ENCODE measurements around the gene NUP62. TPM values are rescaled to one million over a fixed set of nuclear protein-coding genes. Genes with fewer than 3 reads are reported as not detected.

Gene NUP62
- total RNA-seq, 1 experiment from 2014 or later, result 85.2 TPM

- Histone ChIP-seq H3K27ac (ENCODE audit: low read depth, low read length) (peak overlapping the region; percentile 91), H2AFZ (ENCODE audit: low read depth, low read length, poor library complexity, severe bottlenecking) (no peak overlapping the region), H3K27me3 (ENCODE audit: insufficient read depth, low read length) (no peaks in the 10 kb centered on the region), H3K4me1 (ENCODE audit: control insufficient read depth in 1 of 2, insufficient read depth in 2 of 2, low read length in 2 of 2) (peaks cover 21 to 58% of the 10 kb centered on the region in 2 experiments; a peak in 3 of 4 replicates), H4K20me1 (ENCODE audit: insufficient read depth) (peaks cover 5% of the 10 kb centered on the region; the same call in 1 of the 2 replicates), H3K36me3 (ENCODE audit: control insufficient read depth in 1 of 2, insufficient read depth in 2 of 2, low read length in 2 of 2) (peaks cover 15 to 31% of the 10 kb centered on the region in 2 experiments), H3K4me2 (ENCODE audit: low read length) (peak overlapping the region; percentile 95), H3K4me3 (replicated peaks in 1 of 2; ENCODE audit: low read depth in 1 of 2, low read length in 2 of 2) (peak overlapping the region; percentile 5 to 83; a peak in 2 of 4 replicates), H3K79me2 (ENCODE audit: insufficient read depth, low read length) (peaks cover 43% of the 10 kb centered on the region), H3K9me3 (ENCODE audit: control insufficient read depth in 1 of 2, insufficient read depth in 1 of 2, low read depth in 1 of 2, low read length in 2 of 2) (no peaks in the 10 kb centered on the region), H3K9ac (ENCODE audit: low read length) (no peak overlapping the region), H3K9me2 (ENCODE audit: insufficient read depth) (no peaks in the 10 kb centered on the region)
- BruUV-seq (replicated peaks), result no TSS peak
- ChIA-PET CTCF (interaction anchor here (0.9 to 1.3 kb wide), 3 partner anchors 11 to 47 kb away, joined by 3 read pairs; partner anchors contain the start of gene MED25), POLR2A (interaction anchor here (1.0 to 1.2 kb wide), 4 partner anchors 10 to 189 kb away, joined by 4 to 13 read pairs (median 6); partner anchors contain the start of gene PTOV1), RAD21 (ENCODE audit: low non-redundant PET in 1 of 2, low total read pairs in 2 of 2, uncharacterized antibody in 2 of 2, unreplicated experiment in 2 of 2) (interaction anchor here (0.7 to 0.9 kb wide), 2 partner anchors 64 to 362 kb away, joined by 3 to 4 read pairs; partner anchors contain the start of genes ATF5 (in 1 of the 2) and NUP62 (in 1 of the 2))
- ATAC-seq, result no peak
- DNase-seq (ENCODE audit: low read depth, low spot score), result no peak
- TF ChIP-seq EGR1 (IDR thresholded peaks at IDR 0.05; ENCODE audit: low read depth), result no peak
- no peak for TF ChIP-seq POLR2AphosphoS5 (IDR thresholded peaks at IDR 0.05; ENCODE audit: low read depth, low read length)
- TF ChIP-seq TCF7L2 (IDR thresholded peaks at IDR 0.05; ENCODE audit: borderline replicate concordance, extremely low read depth, insufficient read depth, insufficient read length), result no peak
- TF ChIP-seq REST (IDR thresholded peaks at IDR 0.05; ENCODE audit: low read depth), result no peak
- intact Hi-C loops (cut with micrococcal nuclease), result loop anchor here (5.0 kb wide), 1 partner anchor 98 kb away; the partner anchor contains the start of gene AP2A1
Measured at GRCh38 chr19:49864890-49865289, 64.4 kb downstream of the NUP62 start.
